Upper lobe of left lung (tissue), 4 donors: ENCODE measurements around the gene NSUN2.

ENCODE experiments used
- EP300 ChIP-seq, 4 donors: sonication (generic); formaldehyde crosslinking; IDR thresholded peaks; one replicate each; pipeline ENCODE4 v1.5.1; 2017; ENCODE audit warnings: antibody characterized with exemption in 4 of 4, control low read depth in 2 of 4
- POLR2AphosphoS5 ChIP-seq, 2 donors: sonication (generic); formaldehyde crosslinking; IDR thresholded peaks; one replicate each; pipeline ENCODE4 v1.5.1; 2017; ENCODE audit warnings: antibody characterized with exemption in 2 of 2
- TF ChIP-seq, protein P1 (sequence below), 6 experiments: fragments of 450-650 bp in 4 of 6; fragments of 200-600 bp in 2 of 6; sonication (generic) in 2 of 6; IDR thresholded peaks; one replicate each; pipeline ENCODE4 v1.5.1; 2016 to 2019; ENCODE audit warnings: antibody characterized with exemption in 6 of 6

DNA sequence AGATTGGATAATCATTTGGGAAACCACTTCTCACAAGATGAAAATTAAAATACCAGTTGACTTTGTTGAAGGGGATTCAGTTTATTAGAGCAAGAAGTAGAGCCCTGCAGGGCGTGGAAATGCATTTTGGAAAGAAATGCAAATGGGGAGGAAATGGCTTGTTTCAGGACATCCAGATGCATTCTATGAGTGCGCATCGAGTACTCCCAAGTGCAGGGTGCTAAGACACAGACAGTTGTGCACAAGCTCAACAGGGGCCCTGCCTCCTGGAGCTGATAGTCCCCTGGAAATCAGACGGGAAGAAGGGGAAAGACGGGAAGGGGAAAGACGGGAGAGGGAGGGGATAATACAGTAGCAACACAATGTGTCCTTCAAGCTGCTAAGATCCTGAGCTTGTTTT, 64.0 kb downstream of the NSUN2 start:
- TF ChIP-seq EP300 (IDR thresholded peaks at IDR 0.05) (no peak), POLR2AphosphoS5 (IDR thresholded peaks at IDR 0.05) (no peak)
- TF ChIP-seq, protein P1, sequence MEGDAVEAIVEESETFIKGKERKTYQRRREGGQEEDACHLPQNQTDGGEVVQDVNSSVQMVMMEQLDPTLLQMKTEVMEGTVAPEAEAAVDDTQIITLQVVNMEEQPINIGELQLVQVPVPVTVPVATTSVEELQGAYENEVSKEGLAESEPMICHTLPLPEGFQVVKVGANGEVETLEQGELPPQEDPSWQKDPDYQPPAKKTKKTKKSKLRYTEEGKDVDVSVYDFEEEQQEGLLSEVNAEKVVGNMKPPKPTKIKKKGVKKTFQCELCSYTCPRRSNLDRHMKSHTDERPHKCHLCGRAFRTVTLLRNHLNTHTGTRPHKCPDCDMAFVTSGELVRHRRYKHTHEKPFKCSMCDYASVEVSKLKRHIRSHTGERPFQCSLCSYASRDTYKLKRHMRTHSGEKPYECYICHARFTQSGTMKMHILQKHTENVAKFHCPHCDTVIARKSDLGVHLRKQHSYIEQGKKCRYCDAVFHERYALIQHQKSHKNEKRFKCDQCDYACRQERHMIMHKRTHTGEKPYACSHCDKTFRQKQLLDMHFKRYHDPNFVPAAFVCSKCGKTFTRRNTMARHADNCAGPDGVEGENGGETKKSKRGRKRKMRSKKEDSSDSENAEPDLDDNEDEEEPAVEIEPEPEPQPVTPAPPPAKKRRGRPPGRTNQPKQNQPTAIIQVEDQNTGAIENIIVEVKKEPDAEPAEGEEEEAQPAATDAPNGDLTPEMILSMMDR (IDR thresholded peaks at IDR 0.05), result no peak
